Prostate gland (tissue), 2 donors: ENCODE measurements around the gene TGFB2.

Experiments used
- POLR2A ChIP-seq: fragments of 450-650 bp; IDR thresholded peaks from one replicate; pipeline ENCODE4 v1.6.1; 2016; ENCODE audit warnings: antibody characterized with exemption, mild to moderate bottlenecking
- POLR2AphosphoS5 ChIP-seq: sonication (generic); formaldehyde crosslinking; IDR thresholded peaks from one replicate; pipeline ENCODE4 v1.6.1; 2017; ENCODE audit warnings: antibody characterized with exemption
- TF ChIP-seq, protein P1 (sequence below), 4 experiments: fragments of 200-600 bp in 2 of 4; fragments of 450-650 bp in 2 of 4; sonication (generic) in 2 of 4; IDR thresholded peaks; 1 replicate in 3 of 4; 2 replicates in 1 of 4; pipeline ENCODE4 v1.5.1; 2016 to 2019; ENCODE audit warnings: antibody characterized with exemption in 4 of 4, mild to moderate bottlenecking in 2 of 4, moderate library complexity in 2 of 4

GRCh38 chr1:218485241-218485928, 140.2 kb downstream of the TGFB2 start:
- TF ChIP-seq, protein P1, sequence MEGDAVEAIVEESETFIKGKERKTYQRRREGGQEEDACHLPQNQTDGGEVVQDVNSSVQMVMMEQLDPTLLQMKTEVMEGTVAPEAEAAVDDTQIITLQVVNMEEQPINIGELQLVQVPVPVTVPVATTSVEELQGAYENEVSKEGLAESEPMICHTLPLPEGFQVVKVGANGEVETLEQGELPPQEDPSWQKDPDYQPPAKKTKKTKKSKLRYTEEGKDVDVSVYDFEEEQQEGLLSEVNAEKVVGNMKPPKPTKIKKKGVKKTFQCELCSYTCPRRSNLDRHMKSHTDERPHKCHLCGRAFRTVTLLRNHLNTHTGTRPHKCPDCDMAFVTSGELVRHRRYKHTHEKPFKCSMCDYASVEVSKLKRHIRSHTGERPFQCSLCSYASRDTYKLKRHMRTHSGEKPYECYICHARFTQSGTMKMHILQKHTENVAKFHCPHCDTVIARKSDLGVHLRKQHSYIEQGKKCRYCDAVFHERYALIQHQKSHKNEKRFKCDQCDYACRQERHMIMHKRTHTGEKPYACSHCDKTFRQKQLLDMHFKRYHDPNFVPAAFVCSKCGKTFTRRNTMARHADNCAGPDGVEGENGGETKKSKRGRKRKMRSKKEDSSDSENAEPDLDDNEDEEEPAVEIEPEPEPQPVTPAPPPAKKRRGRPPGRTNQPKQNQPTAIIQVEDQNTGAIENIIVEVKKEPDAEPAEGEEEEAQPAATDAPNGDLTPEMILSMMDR (IDR thresholded peaks at IDR 0.05): no peak
- no peak for TF ChIP-seq POLR2AphosphoS5
- TF ChIP-seq POLR2A: no peak
